Measurements from ENCODE around the gene HAGH. TPM values are rescaled to one million over a fixed set of nuclear protein-coding genes. Genes with fewer than 3 reads are reported as not detected.

Gene HAGH
- total RNA-seq, 1 donor from 2014 or later: 69.1 TPM

- Histone ChIP-seq H3K36me3 (peaks cover 16% of the 10 kb centered on the region), H3K9me3 (no peaks in the 10 kb centered on the region), H3K27me3 (ENCODE audit: low read depth) (no peaks in the 10 kb centered on the region), H3K4me3 (no peak overlapping the region), H3K27ac (no peak overlapping the region), H3K4me1 (peaks cover 33% of the 10 kb centered on the region)
- DNase-seq (no peak), ATAC-seq (no peak)
- intact Hi-C loops (cut with DNase I): no loop called here
- no peak for TF ChIP-seq CTCF (IDR thresholded peaks at IDR 0.05)
Measured at GRCh38 chr16:1830213-1830612, 3.6 kb upstream of the HAGH start.

GRCh38 chr16:1828645-1829410 lies 2.2 kb upstream of the HAGH start:
- Histone ChIP-seq H3K4me3 (peak overlapping the region; percentile 98), H3K36me3 (peaks cover 16% of the 10 kb centered on the region), H3K9me3 (no peaks in the 10 kb centered on the region), H3K4me1 (peaks cover 47% of the 10 kb centered on the region), H3K27me3 (ENCODE audit: low read depth) (no peaks in the 10 kb centered on the region), H3K27ac (no peak overlapping the region)
- intact Hi-C loops (cut with DNase I): no loop called here
- DNase-seq (no peak), ATAC-seq (no peak)
- no peak for TF ChIP-seq CTCF (IDR thresholded peaks at IDR 0.05)

- intact Hi-C loops (cut with DNase I): no loop called here
- TF ChIP-seq CTCF (IDR thresholded peaks at IDR 0.05): no peak
- Histone ChIP-seq H3K9me3 (no peaks in the 10 kb centered on the region), H3K4me3 (peak overlapping the region; percentile 98), H3K4me1 (peaks cover 50% of the 10 kb centered on the region), H3K27me3 (ENCODE audit: low read depth) (no peaks in the 10 kb centered on the region), H3K36me3 (peaks cover 31% of the 10 kb centered on the region), H3K27ac (peak overlapping the region; percentile 89)
- DNase-seq: peak; percentile 79
- ATAC-seq: peak; percentile 46
Measured at GRCh38 chr16:1825864-1826690, 548 bp downstream of the HAGH start.

GRCh38 chr16:1825381-1825863 lies 1.2 kb downstream of the HAGH start:
- ATAC-seq: no peak
- no peaks in the 10 kb centered on the region for H3K27me3 ChIP-seq (ENCODE audit: low read depth)
- intact Hi-C loops (cut with DNase I): no loop called here
- peak overlapping the region; percentile 89 for H3K27ac ChIP-seq
- peaks cover 50% of the 10 kb centered on the region for H3K4me1 ChIP-seq
- no peak for TF ChIP-seq CTCF (IDR thresholded peaks at IDR 0.05)
- DNase-seq: no peak
- peaks cover 34% of the 10 kb centered on the region for H3K36me3 ChIP-seq
- H3K9me3 ChIP-seq: no peaks in the 10 kb centered on the region
- H3K4me3 ChIP-seq: peak overlapping the region; percentile 98

GRCh38 chr16:1823821-1824220 lies 2.8 kb downstream of the HAGH start:
- intact Hi-C loops (cut with DNase I): no loop called here
- no peak for TF ChIP-seq CTCF (IDR thresholded peaks at IDR 0.05)
- Histone ChIP-seq H3K27ac (no peak overlapping the region), H3K4me3 (no peak overlapping the region), H3K27me3 (ENCODE audit: low read depth) (no peaks in the 10 kb centered on the region), H3K9me3 (no peaks in the 10 kb centered on the region), H3K4me1 (peaks cover 38% of the 10 kb centered on the region), H3K36me3 (peaks cover 41% of the 10 kb centered on the region)
- no peak for ATAC-seq
- DNase-seq: no peak
